ENCODE data around the gene CD209.

Gene CD209

DNA sequence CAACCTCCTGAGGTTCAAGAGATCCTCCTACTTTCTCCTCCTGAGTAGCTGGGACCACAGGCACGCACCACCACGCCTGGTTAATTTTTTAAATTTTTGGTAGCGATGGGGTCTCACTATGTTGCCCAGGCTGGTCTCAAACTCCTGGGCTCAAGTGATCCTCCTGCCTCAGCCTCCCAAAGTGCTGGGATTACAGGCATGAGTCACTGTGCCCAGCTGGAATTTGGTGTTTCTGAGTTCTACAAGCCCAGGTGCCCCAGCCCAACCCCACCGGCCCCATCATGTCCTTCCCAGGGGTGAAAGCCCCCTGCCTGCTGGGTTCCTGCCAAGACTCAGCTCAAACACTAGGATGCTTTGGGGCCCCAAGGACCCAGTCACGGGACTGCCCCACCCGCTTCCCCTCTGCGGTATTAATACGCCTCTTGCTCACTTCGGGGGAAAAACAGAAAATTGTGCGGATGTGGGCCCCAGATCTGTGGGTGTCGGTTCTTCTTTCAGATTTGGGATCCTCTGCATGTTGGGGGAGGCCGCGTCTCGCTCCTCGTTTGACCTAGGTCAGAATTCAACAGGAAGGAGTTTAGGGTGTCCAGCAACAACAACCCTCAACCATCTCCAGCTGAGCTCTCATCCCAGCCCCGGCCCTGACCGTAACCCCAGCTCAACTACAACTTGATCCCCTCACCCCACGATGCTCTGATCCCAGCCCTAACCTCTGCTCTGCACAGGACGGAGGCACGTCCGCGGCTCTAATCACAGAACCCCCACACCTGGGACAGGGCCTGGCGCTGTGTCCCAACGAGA is 41.7 kb downstream of the CD209 start:
- DNase-seq (ENCODE audit: low spot score), result no peak

DNA sequence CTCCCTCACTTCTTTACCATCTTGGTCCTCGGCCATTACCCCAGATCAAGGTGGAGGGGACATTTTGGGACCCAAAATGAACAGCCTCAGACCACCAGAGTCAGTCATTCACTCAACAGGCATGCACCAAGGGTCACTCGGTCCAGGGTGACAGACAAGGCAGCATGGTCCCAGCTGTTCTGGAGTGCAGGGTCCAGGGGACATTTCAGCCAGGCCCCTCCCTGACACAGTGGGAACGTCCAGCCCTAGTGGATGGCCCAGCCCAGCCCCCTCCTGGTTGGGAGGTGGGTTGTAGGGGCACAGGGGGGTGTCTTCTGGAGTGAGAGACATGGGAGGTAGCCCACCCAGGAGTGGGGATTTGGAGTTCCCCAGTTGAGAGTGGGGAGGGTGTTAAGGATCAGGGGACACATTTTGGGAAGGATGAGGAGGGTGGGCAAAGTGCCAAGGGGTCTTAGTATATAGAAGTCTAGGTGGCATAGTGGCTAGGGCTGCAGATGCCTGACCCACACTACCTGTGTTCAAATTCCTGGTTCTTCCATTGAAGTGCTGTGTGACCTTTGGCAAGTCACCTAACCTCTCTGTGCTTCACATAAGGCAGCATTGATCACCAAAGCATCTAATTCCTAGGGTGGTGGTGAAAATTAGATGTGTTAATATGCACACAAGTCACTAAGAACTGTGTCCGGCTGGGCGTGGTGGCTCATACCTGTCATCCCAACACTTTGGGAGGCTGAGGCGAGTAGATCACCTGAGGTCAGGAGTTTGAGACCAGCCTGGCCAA is 42.9 kb downstream of the CD209 start:
- no peak for DNase-seq (ENCODE audit: low spot score)

DNA sequence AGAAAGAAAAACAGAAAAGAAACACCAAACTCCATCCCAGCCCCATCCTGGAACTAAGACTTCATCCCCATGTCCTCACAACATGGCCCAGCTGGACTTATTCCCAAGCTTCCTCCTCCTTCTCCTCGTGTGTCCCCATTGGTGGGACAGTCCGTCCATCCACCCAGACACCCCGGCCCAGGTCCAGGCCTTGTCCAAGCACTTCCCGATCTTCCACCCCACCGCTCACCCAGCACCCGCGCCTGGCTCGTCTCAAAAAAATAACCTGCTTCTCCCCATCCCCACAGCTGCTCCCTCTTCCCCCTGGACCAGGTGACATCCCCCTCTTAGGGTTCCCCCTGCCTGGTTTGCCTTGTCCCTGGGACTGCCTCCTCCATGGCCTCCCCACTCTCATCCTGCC is 44.0 kb downstream of the CD209 start:
- no peak for DNase-seq (ENCODE audit: low spot score)

DNA sequence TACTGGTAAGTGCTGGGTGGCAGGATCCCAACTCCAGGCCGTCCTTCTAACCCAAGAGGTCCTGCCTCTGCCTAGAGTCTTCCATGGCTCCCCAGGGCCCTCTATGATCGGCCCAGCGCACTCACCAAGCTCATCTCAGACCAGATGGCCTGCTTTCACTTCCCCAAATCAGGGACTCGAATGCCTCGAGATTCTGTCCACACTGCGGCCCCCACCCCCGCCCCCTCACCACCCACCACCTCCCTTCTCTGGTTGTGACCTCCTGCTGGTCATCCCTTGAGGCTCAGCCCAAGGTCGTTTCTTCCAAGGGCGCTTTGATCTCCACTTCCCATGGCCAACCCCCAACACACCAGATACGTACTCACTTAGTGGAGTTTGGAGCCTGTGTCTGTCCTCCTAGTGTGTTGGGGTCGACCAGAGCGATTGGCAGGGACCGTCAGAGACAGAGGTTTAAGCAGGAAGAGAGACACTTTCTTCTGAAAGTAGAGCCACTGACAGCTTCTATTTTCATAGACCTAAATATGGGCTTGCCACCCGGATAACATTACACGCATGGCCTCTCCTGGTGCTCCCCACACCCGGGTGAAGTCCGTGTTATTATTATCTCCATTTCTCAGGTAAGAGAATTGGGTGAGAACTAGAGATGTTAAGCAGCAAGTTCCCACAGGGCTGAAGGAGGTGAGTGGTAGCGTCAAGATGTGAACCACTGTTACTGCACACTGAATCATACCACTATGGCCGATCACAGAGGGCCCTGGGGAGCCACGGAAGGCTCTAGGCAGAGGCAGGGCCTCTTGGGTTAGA is 45.5 kb downstream of the CD209 start, which contains the start of gene FCER2:
Gene FCER2, minus strand, starts transcription at position 478 of the 804 bp plus-strand sequence. CDS start 2,371 bp downstream, outside the sequence.
- no peak for DNase-seq (ENCODE audit: low spot score)

DNA sequence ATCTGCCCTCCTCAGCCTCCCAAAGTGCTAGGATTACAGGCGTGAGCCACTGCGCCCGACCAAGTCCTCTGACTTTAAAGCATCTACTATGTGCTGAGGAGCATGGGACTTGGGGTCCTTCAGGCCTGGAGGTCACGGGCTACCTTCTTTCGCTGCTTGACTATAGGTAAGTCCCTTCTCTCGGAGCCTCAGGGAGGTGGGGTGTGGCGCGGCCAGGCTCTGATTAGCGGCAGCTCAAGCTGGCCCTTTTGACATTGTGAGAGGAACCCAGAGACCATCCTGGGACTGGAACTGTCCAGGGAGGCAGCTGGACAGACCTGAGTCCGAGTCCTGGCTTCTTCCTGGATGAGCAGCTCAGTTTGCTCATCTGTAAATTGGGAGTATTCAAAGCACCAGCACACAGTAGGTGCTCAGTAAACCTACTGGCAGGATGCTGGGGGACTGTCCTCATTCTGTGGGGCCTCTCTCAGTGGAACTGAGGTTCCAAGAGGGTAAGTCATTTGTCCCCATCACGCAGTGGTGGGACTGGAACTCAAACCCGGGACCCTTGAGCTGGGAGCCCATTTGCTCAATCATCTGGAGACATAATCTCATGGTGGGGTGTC is 46.2 kb downstream of the CD209 start:
- DNase-seq (ENCODE audit: low spot score), result no peak

DNA sequence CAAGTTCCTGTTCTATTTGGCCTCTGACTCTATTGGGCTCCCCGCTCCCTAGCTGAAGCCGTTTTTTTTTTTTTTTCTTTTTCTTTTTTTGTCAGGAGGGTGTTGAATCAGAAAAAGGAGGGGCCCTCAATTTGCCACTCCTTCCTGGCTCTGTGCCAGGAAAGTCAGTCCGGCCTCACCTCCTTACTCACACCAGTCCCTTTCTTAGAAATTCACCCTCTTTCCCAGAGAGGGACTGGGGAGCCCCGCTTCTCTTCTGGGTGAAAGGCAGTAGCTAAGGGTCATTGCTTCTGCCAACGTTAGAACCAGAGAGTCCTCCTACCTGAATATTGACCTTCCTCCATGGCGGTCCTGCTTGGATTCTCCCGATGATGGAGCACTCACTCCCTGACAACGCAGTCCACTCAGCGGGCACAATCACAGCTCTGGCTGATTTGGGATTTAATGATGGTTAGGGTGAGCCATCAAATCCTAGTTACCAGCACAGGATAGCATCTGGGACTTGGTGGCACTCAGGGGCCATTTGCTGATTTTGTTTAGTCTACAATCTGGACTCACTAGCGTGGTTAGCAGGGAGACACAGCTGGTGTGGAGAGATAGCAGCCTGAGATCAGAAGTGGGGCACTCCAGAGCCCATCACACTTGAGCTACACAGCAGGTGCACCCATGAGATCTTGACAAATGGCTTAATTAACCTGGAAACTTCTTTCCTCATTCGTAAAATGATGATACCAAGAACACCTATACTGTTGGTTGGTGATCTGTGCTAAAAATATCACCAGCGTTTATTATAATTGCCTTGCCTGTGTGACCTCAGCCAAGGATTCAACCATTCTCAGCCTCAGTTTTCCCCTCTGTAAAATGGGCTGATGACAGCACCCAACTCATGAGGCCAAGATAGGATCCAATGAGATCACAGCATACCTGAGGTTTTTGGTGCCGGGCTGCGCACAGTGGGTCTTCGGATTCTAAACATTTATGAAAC is 47.6 kb downstream of the CD209 start:
- no peak for DNase-seq (ENCODE audit: low spot score)

DNA sequence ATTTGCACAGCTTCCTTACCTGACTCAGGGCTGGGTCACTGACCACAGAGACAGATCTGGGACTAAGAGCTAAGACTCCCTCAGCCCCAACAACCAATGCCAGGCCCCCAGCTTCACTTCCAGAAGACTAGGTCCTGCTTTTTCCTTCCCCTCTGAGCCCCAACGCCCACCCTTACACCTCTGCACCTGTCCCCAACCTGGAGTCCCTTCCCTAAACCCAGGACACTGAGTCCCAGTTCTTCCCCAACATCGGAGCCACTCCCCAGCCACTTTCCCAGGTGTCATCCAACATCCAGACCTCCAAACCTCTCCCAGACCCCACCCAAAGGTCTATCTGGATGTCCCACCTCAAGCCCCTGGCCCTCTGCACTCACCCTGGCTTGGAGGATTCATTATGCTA is 48.3 kb downstream of the CD209 start:
- no peak for DNase-seq (ENCODE audit: low spot score)

DNA sequence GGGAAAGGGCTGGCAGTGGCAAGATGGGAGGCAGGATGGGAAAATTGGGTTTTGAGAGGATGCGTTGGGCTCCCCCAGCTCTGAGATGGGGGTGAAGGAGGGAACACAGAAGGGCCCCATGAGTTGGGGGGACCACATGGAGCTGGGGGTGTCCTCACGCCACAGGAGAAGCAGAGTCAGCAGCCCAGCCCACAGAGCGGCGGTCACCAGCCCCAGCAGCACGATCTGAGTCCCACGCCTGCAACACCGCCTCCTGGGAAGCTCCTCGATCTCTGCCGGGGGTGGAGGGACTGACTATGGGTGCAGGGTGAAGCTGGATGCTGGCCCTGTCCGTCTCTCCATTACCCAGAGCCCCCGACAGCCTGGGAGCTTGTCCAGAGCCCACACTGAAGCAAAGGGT is 48.8 kb downstream of the CD209 start:
- no peak for DNase-seq (ENCODE audit: low spot score)

DNA sequence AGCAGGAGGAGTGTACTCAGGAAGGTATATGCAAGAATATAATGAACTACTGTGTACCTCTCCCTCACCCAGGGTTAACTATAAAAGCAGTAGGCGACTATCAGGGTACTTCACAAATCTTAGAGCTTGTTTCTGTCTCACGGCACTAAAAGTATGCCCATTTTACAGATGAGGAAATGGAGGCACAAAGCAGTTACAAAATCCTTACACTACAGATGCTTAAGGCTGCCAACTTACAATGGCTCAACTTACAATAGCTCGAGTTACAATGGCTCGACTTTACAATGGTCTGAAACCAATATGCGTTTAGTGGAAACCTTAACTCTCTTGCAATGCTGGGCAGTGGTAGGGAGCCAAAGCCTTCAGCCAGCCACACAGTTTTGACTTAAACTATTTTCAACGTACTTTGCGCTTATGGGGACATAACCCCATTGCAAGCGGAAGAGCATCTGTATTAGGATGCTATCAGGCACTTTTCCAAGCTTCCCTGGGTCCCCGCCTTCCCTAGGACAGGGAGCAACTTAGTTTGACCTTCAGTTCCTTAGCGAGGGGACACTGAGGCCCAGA is 49.5 kb downstream of the CD209 start:
- no peak for DNase-seq (ENCODE audit: low spot score)

DNA sequence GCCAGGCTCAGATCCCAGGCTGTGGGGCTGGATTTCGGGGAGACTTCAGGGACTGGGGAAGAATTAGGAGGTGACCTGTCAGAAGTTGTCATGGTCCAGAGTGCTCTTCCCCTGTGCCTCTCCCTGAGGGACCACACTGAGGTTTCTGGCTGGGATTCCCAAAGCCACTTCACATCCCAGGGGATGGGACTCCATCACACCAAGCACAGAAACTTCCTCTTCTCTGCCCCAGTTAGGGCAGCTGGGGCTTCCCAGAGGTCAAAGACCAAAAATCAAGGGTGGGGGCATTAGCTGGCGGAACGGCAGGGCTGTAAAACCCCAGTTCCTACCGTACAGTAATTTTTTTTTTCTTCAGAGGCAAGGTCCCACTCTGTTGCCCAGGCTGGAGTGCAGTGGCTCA is 52.8 kb downstream of the CD209 start:
- DNase-seq (ENCODE audit: low spot score), result no peak

DNA sequence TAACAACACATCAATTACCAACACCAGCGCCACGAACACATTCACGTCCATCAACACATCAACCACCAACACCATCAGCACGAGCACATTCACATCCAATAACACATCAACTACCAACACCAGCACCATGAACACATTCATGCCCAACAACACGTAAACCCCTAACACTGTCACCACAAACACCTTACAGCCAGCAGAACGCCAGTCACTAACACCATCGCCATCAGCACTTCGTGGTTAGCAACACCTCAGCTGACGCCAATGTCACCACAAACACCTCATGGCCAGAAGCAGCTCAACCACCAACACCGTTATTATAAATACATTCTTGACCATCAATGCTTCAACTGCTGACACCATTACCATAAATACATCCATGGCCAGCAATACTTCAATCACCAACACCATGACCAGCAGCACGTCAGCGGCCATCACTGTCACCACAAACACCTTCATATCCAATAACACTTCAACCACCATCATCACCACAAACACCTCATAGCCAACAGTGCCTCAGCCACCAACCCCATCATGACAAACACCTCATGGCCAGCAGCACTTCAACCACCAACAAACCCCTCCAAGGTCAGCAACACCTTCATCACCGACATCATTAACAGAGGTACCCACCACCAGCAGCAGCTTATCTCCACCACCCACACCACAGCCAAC is 54.8 kb downstream of the CD209 start:
- DNase-seq (ENCODE audit: low spot score), result no peak

DNA sequence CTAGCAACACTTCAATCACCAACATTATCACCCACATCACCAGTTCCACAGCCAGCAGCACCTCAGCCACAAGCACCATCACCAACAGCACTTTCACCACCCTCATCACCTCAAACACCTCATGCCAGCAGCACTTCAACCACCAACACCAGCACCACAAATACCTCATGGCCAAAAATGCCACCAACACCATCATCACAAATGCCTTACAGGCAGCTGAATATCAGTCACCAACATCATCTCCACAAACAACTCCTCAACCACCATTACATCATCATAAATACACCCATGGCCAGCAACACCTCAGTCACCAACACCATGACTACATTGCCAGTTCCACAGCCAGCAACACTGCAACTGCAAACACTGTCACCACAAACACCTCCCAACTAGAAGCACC is 55.8 kb downstream of the CD209 start:
- no peak for DNase-seq (ENCODE audit: low spot score)

DNA sequence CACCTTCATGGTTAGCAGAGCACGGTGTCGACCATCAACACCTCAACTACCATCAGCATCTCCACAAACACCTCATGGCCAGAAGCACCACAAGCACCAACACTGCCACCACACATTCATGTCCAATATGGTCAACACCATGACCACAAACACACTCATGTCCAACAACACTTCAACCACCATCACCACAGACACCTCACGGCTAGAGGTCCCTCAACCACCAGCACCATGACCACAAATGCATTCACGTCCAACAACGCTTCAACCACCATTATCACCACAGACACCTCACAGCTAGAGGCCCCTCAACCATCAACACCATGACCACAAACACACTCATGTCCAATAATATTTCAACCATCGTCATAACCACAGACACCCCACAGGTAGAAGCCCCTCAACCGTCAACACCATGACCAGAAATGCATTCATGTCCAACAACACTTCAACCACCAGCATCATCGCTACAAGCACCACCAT is 56.5 kb downstream of the CD209 start:
- DNase-seq (ENCODE audit: low spot score), result no peak
